Epidermal melanocyte (primary cell): Measurements from ENCODE around the gene BPIFA1.

Experiments
- DNase-seq: peaks from one replicate; pipeline ENCODE4 v3.0.0; 2011; ENCODE audit warnings: low spot score; ENCODE audit not compliant: insufficient read length

Gene BPIFA1

GRCh38 chr20:33239979-33240736, 4.4 kb downstream of the BPIFA1 start:
- no peak for DNase-seq

DNA sequence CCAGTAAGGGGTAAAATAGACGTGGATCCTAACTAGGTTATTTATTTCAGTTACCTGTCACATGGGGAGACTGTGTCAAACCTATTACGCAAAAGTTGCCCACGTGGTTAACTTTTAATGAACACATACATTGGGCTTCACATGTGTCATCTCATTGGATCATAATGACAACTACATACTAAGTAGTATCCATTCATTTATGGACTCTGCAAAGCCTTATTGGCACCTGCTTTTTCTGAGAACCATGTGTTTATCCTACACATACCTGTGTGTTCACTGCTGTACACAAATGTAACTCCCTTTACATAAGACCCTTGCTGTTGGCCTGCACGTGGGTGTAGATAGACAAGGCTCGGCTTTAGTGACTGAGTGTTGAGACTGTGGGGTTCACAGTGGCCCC, 5.1 kb downstream of the BPIFA1 start:
- DNase-seq, result no peak

DNA sequence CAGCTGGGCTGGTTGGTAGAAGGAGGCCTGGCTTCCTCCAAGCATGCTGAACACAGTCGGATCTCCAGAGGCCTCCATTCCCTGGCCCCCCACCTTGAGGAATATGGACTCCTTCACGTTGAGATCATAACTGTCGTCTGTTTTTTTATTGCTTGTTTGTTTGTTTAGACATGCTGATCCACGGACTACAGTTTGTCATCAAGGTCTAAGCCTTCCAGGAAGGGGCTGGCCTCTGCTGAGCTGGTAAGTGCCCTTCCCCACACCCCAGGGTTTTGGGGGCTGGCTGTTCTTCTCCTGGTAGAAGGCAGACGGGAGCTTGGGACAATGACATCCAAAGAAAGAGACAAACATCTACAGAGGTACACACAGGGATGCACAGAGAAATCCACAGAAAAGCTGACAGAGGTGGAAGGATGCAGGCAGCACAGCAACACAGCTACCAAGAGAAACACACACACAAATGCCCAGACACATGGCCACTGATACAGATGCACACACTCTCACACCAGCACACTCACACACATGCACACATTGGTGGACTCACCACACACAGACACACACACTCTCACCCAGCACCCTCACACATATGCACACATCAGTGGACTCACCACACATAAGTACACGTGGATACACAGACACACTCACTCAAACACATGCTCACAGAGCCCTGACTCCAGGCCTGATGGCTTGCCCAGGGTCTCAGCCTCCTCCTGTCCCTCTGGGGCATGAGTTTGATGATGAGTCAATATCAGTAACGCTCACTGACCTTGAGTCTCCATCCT, 6.7 kb downstream of the BPIFA1 start:
- DNase-seq, result no peak

DNA sequence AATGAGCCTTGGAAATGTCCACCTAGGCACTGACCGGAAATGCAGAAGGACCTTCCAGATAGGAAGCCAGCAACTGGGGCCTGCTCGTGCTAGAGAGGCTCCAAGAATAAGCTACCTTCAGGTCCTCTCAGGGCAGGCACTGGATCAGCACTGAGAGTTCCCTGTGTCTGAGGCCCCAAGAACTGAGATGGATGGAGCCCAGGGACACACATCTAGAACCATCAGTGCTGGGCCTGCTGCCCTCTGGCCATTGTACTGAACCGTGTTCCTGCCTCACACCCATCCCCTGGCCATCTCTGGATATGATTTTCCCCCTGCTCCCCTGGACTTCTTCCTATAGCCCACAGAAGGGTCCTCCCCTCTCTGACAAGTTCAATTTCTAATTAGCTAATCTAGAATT, 10.3 kb downstream of the BPIFA1 start:
- no peak for DNase-seq

GRCh38 chr20:33249456-33249855, 13.7 kb downstream of the BPIFA1 start:
- no peak for DNase-seq

GRCh38 chr20:33250666-33251065, 14.9 kb downstream of the BPIFA1 start:
- DNase-seq, result no peak

- DNase-seq, result no peak
These were observed 15.7 kb downstream of the BPIFA1 start for GRCh38 chr20:33251496-33251895.

DNA sequence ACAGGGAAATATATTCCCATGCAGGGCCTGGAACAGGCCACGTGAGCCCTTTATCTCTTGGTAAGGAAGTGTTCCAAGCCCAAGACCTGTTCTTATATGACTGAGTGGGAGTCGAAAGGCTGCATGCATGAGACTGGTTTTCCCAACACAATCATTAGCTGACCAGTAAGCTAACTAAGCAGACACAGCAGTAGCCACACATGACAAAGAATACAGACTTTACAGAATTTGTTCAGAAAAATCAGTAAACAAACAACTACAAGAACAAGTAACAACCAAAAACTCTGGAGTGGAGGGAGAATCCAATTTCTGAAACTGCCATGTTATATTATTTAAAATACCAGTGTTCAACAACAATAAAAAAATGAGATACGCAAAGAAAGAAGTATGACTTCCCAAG, 16.7 kb downstream of the BPIFA1 start:
- DNase-seq, result no peak

DNA sequence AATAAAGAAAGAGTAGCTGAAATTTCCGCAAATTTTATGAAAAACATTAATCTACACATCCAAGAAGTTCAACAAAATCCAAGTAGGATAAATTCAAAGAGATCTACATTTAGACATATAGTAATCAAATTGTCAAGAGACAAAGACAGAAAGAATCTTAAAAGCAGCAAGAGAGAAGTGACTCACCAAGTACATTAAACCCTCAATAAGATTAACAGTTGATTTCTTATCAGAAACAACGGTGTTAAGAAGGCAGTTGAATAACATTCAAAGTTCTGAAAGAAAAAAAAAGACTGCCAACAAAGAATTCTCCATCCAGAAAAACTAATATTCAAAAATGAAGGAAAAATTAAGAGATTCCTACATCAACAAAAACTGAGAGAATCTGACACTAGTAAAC, 19.2 kb downstream of the BPIFA1 start:
- DNase-seq, result no peak

DNA sequence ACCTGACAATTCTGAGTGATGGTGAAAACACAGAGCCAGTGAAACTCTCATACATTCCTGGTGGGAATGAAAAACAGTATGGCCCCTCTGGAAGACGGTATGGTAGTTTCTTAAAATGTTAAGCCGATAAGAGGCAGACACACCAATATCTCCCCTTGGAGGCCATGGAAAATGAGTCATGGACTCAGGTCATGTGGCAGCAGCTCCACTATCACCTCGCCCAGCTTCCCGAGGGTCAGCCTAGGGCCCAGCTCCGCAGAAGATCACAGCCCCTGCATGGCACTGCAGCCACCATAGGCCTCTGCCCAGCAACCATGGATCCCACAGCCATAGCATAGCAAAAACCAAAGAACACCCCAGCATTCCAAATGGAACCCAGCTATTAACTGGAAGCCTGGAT, 21.4 kb downstream of the BPIFA1 start:
- DNase-seq, result no peak

DNA sequence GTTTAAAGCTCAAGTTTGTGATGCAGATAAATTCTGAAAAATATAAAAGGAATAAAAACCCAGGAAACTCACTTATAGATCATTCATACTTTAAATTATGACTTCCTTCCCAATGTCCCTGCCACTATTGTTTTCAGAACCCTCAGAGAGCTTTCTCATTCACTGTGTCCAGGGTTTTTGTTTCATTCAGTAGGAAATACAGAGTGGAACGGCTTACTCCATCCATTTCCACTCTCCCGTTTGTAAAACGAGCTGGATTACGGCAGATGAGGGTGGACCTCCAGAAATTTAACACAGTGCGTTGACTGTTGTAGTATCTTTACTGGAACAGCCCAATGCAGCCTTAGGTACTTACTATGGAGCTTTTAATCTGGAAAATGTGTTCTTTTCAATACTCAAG, 23.6 kb downstream of the BPIFA1 start:
- DNase-seq, result no peak

- no peak for DNase-seq
These were observed 25.7 kb downstream of the BPIFA1 start for GRCh38 chr20:33261465-33261864.

DNA sequence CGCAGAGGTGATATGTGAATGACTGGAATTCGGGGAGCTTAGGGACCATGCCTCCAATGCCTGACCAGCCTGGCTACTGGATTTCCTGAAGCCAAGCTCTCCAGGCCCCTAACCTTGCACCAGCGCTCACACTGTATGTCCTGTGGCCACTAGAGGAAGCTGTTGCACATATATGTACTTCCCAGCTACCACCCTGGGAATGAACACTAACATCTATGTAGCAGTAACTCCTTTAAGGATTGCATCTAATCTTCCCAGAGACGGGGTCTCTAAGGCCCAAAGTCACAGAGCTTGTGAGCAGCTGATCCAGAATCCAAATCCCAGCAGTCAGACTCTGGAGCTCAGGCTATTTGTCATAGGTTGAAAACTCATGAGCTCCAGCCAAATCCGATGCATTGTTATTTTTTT, 26.9 kb downstream of the BPIFA1 start:
- DNase-seq, result no peak

DNA sequence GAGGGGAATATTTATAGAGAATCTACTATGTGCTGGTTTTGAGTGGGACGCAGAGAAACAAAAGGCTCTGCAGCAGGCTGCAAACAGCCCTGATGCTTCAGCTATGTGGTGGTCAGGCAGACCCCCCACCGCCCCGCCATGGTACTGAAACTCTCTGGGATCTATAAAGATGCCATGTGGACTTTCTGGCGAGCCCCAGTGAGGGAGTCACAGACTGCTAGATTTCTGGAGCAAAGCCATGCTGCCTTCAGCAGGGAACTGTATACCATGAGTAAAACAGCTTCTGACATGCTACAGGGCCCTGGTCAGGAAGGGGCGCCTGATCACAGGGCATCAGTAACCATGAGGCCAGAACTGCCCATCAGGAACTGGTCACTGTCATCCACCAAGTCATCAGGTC, 28.0 kb downstream of the BPIFA1 start:
- no peak for DNase-seq

- no peak for DNase-seq
These were observed 31.9 kb downstream of the BPIFA1 start for GRCh38 chr20:33267701-33268100.

GRCh38 chr20:33272155-33272873, 36.5 kb downstream of the BPIFA1 start:
- DNase-seq, result no peak

DNA sequence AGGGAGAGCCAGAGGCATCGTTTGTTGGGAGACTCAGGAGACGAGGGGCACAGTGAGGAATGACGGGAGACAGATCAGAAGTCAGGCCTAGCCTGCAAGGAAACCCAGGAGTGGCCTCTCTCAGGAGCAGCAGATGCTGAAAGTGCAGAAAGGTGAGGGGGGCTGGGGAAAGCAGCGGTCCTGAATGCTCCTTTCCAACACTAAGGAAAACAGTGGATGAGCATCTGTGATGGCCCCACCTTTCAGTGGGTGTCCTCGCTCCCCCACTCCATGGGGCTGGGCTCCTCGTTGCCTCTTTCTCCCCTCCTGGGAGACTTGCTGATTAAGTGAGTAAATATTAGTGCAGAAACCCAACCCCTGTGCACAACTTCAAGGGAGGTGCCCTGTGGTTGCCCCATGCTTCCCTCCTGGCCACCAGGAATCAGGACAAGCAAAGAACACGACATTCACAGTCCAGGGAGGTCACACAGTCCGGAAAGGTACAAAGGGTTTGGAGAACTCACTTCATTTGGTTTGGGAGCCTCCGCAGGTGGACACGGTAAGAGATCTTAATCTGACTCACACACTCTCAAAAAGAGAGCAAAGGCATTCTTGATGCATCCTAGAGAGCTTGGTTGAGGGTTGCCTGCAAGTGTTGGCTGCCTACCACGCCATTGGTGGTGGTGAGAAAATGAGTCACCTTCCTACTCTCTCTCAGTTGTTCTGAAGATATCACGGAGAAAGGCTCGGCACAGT, 37.5 kb downstream of the BPIFA1 start:
- DNase-seq, result no peak

DNA sequence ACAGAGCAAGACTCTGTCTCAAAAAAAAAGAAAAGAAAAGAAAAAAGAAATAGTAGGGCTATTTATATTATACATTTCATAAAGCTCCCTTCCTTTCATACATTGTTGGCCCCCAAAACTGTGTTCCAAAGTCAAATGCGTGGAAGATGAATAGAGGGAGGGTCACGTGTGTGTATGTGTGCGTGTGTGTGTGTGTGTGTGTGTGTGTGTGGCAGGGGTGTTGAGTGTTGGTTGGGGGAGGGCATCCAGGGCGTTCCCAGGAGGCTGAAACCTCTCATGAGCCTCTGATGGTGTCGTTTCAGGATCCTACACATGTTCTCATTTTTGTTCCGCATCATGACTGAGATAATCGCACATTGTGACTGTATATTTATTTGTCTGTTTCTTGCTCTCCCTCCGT, 39.4 kb downstream of the BPIFA1 start:
- DNase-seq, result no peak

GRCh38 chr20:33275871-33276270, 40.1 kb downstream of the BPIFA1 start:
- no peak for DNase-seq

- DNase-seq, result no peak
These were observed 40.7 kb downstream of the BPIFA1 start for GRCh38 chr20:33276303-33277113.
